Colonic mucosa (tissue), 4 donors: ENCODE data around the gene KMO. TPM values are rescaled to one million over a fixed set of nuclear protein-coding genes. Genes with fewer than 3 reads are reported as not detected.

ENCODE experiments used
- DNase-seq: peaks from one replicate; pipeline ENCODE4 v3.0.0-alpha.2; 2020
- H3K27ac ChIP-seq: fragments of 200-600 bp; one replicate; pipeline ENCODE4 v1.8.0; 2021
- H3K27me3 ChIP-seq: fragments of 200-600 bp; one replicate; pipeline ENCODE4 v1.8.0; 2021
- H3K36me3 ChIP-seq: fragments of 200-600 bp; one replicate; pipeline ENCODE4 v1.8.0; 2021
- H3K4me1 ChIP-seq: fragments of 200-600 bp; one replicate; pipeline ENCODE4 v1.8.0; 2021; ENCODE audit warnings: mild to moderate bottlenecking
- H3K4me3 ChIP-seq: fragments of 200-600 bp; one replicate; pipeline ENCODE4 v1.8.0; 2021
- H3K9ac ChIP-seq, 2 donors: one replicate each; pipeline ENCODE4 v1.7.0; 2013; ENCODE audit warnings: control low read depth in 2 of 2, low read depth in 2 of 2, low read length in 2 of 2
- H3K9me3 ChIP-seq: fragments of 200-600 bp; one replicate; pipeline ENCODE4 v1.8.0; 2021
- intact Hi-C: fragments of 100-400 bp; cut with DNase I; formaldehyde crosslinking; loops from one replicate; pipeline ENCODE4 v1.14.1; 2022
- total RNA-seq, 2 donors: library from RNA; stranded (reverse); fragmentation: NEBNext Ultra II Directional in 1 of 2; extraction: Animal tissue kit (Norgen Biotek cat#: 25700) in 1 of 2; gene quantifications; one replicate each; pipeline ENCODE4 v1.2.1, GENCODE V29; 2021
- TF ChIP-seq, protein P1 (sequence below): fragments of 200-600 bp; IDR thresholded peaks from one replicate; pipeline ENCODE4 v1.8.0; 2022; ENCODE audit warnings: antibody characterized with exemption, mild to moderate bottlenecking
- donor health status: healthy.
- donor health status: DM: no; HTN: no; CAD: no.
- donor health status: DM: no; HTN: no; CAD: no.

Gene KMO
- total RNA-seq, 2 donors from 2014 or later, result 0.80 TPM; not detected in 1

GRCh38 chr1:241640867-241641622 is 108.9 kb downstream of the KMO start:
- intact Hi-C loops, result no loop called here
- Histone ChIP-seq H3K4me1 (no peaks in the 10 kb centered on the region), H3K4me3 (peak overlapping the region; percentile 33), H3K9me3 (no peaks in the 10 kb centered on the region), H3K27me3 (no peaks in the 10 kb centered on the region), H3K9ac (peak overlapping the region in 1 of 2 donors; percentile 62), H3K36me3 (no peaks in the 10 kb centered on the region), H3K27ac (peak overlapping the region; percentile 3)
- TF ChIP-seq, protein P1, sequence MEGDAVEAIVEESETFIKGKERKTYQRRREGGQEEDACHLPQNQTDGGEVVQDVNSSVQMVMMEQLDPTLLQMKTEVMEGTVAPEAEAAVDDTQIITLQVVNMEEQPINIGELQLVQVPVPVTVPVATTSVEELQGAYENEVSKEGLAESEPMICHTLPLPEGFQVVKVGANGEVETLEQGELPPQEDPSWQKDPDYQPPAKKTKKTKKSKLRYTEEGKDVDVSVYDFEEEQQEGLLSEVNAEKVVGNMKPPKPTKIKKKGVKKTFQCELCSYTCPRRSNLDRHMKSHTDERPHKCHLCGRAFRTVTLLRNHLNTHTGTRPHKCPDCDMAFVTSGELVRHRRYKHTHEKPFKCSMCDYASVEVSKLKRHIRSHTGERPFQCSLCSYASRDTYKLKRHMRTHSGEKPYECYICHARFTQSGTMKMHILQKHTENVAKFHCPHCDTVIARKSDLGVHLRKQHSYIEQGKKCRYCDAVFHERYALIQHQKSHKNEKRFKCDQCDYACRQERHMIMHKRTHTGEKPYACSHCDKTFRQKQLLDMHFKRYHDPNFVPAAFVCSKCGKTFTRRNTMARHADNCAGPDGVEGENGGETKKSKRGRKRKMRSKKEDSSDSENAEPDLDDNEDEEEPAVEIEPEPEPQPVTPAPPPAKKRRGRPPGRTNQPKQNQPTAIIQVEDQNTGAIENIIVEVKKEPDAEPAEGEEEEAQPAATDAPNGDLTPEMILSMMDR, result no peak
- peak; percentile 25 for DNase-seq

DNA sequence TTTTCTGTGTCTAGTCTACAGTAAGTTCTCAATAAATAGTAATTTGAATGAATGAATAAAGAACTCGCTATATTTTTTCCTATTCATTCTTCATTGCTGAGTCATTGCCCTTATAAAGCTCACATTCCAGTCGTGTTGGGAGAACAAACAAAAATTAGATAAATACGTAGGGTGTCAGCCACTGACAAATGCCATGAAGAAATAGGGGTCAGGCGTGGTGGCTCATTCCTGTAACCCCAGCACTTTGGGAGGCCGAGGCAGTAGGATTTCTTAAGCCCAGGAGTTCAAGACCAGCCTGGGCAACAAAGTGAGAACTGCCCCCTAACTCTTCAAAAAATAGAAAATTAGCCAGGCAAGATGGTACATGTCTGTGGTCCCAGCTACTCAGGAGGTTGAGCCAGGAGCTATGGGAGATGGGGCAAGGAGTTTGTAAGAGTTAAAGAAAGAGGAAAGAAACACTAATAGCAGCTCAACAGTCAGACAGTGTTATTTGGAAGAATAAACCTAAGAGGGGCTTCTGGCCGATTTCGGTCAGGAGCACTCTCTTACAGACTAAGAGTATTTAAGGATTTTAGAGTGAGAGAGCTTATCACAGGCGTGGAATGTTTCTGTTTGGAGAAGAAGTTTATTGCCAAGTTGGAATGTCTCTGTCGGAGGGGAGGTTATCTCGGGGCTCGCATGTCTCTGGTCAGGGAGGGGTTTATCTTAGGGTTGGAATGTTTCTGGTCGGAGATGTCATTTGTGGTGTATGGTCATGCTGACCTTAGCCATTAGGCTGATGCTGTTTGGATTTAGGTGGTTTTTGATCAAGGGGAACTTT is 109.8 kb downstream of the KMO start:
- no peak overlapping the region for H3K9ac ChIP-seq
- TF ChIP-seq, protein P1, result no peak
- no peak for DNase-seq
- no peaks in the 10 kb centered on the region for H3K9me3 ChIP-seq
- no peaks in the 10 kb centered on the region for H3K36me3 ChIP-seq
- H3K27ac ChIP-seq, result peak overlapping the region; percentile 3
- intact Hi-C loops, result no loop called here
- no peaks in the 10 kb centered on the region for H3K27me3 ChIP-seq
- no peaks in the 10 kb centered on the region for H3K4me1 ChIP-seq
- H3K4me3 ChIP-seq, result no peak overlapping the region

DNA sequence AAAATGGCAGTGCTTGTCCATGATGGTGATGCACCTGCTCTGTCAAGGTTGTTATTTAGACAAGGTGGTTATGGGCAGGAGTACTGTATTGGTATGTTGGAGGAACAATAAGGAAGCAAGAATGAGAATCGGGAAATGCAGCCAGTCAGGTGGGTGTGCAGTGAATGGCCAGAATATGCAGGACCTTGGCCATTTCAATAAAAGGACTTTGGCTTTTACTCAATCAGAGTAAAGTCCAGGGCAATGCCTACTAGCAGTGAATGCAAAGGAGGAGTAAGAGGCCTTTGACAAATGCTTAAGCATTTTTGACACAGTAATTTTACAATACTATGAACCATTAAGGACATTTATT is 110.4 kb downstream of the KMO start:
- Histone ChIP-seq H3K9me3 (no peaks in the 10 kb centered on the region), H3K27ac (peak overlapping the region; percentile 3), H3K36me3 (no peaks in the 10 kb centered on the region), H3K4me3 (no peak overlapping the region), H3K9ac (no peak overlapping the region), H3K27me3 (no peaks in the 10 kb centered on the region), H3K4me1 (no peaks in the 10 kb centered on the region)
- intact Hi-C loops, result no loop called here
- TF ChIP-seq, protein P1, result no peak
- no peak for DNase-seq

- Histone ChIP-seq H3K9me3 (no peaks in the 10 kb centered on the region), H3K27ac (no peak overlapping the region), H3K36me3 (no peaks in the 10 kb centered on the region), H3K4me1 (no peaks in the 10 kb centered on the region), H3K9ac (no peak overlapping the region), H3K27me3 (no peaks in the 10 kb centered on the region), H3K4me3 (no peak overlapping the region)
- DNase-seq, result no peak
- intact Hi-C loops, result no loop called here
- TF ChIP-seq, protein P1, result no peak
These were observed 112.1 kb downstream of the KMO start for GRCh38 chr1:241644259-241644658.

GRCh38 chr1:241645199-241645598 is 113.0 kb downstream of the KMO start:
- no peaks in the 10 kb centered on the region for H3K4me1 ChIP-seq
- DNase-seq, result no peak
- intact Hi-C loops, result no loop called here

More at GRCh38 chr1:241645199-241645598, 113.0 kb downstream of the KMO start:
- H3K4me3 ChIP-seq, result no peak overlapping the region
- no peaks in the 10 kb centered on the region for H3K36me3 ChIP-seq
- H3K27me3 ChIP-seq, result no peaks in the 10 kb centered on the region
- no peaks in the 10 kb centered on the region for H3K9me3 ChIP-seq
- H3K9ac ChIP-seq, result no peak overlapping the region
- H3K27ac ChIP-seq, result no peak overlapping the region
- TF ChIP-seq, protein P1, result no peak

Other genes with a start within 250 kb of the KMO start
- under 1 TPM; 0.10 to 0.24 TPM for gene RGS7, start 175.2 kb upstream of the KMO start, total RNA-seq
- 100 to 1,000 TPM; 132 to 138 TPM for gene FH, start 12.6 kb upstream of the KMO start, total RNA-seq
- gene CHML, start 108.0 kb downstream of the KMO start, total RNA-seq, result 10 to 100 TPM in 1 of 2 donors, 1 to 10 TPM in 1; 5.7 to 10.6 TPM
- gene OPN3, start 108.0 kb downstream of the KMO start, total RNA-seq, result 10 to 100 TPM; 11.7 to 39.1 TPM
- not detected for gene WDR64, start 119.9 kb downstream of the KMO start, total RNA-seq